ENCODE data around the gene MAP2K4.
A peak's percentile ranks its signal among the peaks of the same experiment; 100 is the strongest.
"Not testable (repeated sequence)": the region's sequence is repeated elsewhere in the genome, so short reads cannot be mapped to it uniquely, and the experiment has no call there.

Gene MAP2K4

DNA sequence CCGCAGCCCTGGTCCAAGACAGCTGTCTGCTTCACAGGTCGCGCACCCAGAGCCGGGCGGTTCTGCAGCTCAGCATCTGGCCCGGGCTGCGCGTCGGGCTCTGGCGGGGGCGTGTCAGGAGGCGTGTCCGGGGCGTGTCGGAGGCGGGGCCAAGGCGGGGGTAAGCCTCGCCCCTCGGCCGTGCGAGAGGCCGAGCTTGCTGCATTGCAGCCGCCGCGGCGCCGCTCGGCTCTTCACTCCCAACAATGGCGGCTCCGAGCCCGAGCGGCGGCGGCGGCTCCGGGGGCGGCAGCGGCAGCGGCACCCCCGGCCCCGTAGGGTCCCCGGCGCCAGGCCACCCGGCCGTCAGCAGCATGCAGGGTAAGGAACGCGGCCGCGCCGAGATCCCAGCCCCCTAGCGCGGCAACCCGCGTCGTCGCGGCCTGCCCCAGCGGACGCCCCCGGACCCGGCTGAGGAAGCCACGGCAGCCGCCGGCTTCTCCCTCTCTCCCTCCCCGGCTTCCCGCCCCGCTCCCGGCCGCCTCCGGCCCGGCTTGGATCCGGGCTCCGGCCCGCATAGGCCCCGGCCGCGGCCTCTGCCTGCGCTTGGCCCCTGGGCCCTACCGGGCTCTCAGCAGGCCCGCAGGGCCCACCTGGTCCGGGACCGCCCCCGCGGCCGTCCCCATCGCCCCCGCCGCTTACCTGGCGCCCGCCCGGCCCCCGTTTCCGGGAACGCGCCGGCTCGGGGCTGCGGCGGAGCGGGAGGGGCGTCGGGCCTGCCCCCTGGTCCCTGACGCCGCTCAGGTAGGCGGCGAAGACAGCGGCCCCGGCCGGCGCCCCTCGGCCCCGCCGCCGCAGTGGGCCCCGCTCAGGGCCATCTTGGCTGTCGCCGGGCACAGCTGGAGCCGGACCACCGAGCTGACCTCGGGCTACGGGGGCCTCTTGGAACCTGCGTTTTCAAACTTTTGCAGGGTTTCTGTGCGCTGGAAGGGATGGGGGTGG, at the start of gene MAP2K4:
MAP2K4 (plus strand) TSS at position 236 of the 981 bp plus-strand sequence; CDS start at position 246, 10 bp downstream.
- DNase-seq (ENCODE audit: low spot score): peak; percentile 88

GRCh38 chr17:11972741-11973140, 47.9 kb upstream of the MAP2K4 start:
- not testable (repeated sequence) for DNase-seq (ENCODE audit: low spot score)

GRCh38 chr17:11979795-11980194, 40.9 kb upstream of the MAP2K4 start:
- DNase-seq (ENCODE audit: low spot score): no peak

GRCh38 chr17:11980813-11981212, 39.9 kb upstream of the MAP2K4 start:
- DNase-seq (ENCODE audit: low spot score): no peak

DNA sequence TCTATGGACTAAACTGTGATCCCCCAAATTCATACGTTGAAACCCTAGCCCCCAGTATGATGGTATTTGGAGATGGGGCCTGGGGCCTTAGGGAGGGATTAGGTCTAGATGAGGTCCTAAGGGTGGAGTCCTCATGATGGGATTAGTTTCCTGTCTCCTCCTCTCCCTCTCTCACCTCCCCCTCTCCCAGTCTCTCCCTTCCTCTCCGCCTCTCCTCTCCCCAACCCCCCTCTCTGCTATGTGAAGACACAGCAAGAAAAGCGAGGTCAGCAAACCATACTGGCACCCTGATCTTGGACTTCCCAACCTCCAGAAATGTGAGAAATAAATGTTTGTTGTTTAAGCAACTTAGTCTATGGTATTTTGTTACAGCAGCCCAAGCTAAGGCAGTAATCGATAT, 38.8 kb upstream of the MAP2K4 start:
- no peak for DNase-seq (ENCODE audit: low spot score)

DNA sequence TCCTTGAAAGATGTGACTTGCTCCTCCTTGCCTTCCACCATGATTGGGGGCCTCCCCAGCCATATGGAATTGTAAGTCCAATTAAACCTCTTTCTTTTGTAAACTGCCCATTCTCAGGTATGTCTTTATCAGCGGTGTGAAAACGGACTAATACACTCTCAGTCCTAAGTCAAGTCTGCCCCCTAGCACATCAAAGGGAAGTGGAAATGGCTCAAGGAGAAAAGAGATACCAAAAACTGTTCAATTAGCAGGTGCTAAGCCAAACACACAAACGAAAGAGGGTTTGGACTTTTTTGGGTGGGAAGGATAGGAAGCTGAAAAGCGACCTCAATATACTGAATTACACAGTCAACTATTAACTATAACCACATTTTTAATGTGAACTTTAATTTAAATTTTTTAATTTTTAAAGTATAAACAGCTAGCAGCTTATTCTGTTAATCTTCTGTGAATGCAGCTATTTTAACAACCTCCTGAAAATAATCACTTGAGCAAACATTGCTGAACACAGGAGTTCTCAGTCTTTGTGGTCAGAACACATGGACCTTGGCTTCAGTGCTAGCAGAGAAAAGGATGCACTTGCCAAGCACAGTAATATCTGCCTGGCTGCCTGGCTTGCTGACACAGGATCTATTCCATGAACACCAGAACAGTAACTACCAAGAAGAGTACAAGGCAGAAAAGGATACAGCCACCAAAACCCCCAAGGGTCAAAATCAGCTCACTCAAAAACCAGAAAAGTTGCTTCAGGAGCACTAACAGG, 34.3 kb upstream of the MAP2K4 start:
- no peak for DNase-seq (ENCODE audit: low spot score)

- DNase-seq (ENCODE audit: low spot score): peak; percentile 48
Observed at GRCh38 chr17:11986942-11987329, 33.7 kb upstream of the MAP2K4 start.

GRCh38 chr17:11990363-11990983, 30.2 kb upstream of the MAP2K4 start:
- DNase-seq (ENCODE audit: low spot score): no peak

DNA sequence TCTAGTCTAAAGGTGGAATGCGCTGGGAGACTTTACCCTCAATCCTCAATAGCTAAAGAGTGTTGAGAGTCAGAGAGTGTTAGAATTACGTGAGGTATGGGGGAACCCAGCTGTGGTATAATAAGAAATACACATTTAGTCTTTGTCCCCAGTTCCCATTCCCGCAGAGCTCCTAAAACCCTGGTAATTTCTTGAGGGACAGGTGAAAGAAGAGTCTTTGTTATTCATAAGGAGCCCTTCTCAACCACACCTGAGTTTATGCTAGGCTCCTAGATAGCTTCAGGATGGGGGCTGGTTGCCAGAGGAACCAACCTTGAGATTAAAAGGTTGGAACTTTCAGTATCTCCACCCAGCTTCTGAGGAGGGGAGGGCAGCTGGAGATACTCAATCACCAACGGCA, 29.2 kb upstream of the MAP2K4 start:
- no peak for DNase-seq (ENCODE audit: low spot score)

DNA sequence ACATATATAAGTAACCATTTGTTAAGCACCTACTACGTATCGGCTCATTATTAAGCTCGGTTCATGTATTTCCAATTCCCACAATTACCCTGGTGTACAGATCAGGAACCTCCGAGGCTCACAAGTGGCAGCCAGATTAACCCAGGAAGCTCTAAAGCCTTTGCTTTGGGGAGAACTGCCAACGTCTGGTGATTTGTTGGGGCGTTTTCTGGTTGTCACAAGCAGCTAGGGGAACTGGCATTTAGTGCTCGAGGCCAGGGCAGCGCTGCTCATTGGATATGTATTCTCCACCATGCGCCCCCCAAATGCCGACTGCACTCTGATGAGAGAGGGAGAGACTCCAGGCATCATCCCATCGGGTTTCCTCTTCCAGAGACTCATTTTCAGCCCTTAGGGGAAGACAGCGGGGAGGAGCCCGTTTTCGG, 23.9 kb upstream of the MAP2K4 start:
- DNase-seq (ENCODE audit: low spot score): peak; percentile 55

GRCh38 chr17:11997147-11997971, 23.3 kb upstream of the MAP2K4 start, which contains the start of gene ZNF18:
Gene ZNF18, minus strand, starts transcription at chr17:11997475. Its CDS starts 4,646 bp downstream, at chr17:11992829.
- peak; percentile 94 for DNase-seq (ENCODE audit: low spot score)

DNA sequence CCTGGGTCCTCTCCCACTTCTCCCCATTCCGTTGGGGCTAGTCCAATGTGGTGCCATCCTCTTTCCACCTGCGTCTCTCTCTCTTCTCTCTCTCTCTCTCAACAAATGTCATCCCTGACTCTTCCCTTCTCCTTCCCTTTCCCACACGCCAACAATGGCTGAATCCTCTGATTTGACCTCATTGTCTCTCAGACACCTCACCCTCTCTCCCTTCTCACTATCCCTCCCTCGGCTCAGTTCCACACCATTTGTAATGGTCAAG, 22.8 kb upstream of the MAP2K4 start:
- no peak for DNase-seq (ENCODE audit: low spot score)

DNA sequence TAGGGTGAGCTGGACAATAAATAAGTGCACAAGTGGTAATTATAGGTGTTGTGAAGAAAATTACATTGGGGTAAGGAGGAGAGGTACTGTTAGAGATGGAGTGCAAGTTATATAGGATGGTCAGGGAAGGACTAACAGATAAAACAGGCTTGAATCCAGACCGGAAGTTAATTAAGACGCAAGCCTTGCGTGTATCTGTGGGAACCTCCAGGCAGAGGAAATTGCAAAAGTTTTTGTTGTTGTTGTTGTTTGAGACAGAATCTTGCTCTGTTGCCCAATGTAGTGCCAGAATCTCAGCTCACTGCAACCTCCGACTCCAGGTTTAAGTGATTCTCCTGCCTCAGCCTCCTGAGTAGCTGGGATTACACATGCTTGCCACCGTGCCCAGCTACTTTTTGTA, 21.0 kb upstream of the MAP2K4 start:
- DNase-seq (ENCODE audit: low spot score): no peak

GRCh38 chr17:12007466-12007865, 13.2 kb upstream of the MAP2K4 start:
- DNase-seq (ENCODE audit: low spot score): no peak

DNA sequence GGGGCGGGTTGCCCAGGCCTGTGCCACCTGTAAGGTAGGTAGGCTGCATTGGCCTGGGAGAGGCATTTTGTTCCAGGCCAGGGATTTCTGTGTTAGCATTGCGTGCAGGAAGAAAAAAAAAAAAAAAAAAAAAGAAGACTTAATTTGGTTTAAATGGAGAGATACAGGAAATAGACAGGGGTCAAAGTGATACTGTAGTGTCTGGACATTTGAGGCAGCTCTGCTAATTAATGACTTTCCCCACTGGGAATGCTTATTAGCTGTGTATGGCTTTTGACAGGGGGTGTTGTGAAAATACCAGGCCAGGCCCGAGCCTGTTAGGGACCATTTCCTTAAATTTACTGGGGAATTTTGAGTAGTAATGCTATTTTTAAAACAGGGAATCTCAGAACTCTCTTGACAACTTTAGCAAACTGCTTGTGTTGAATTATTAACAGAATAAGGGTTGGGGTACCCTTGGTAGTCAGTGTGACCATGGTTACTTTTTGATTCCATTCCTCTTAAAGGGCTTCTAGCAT, 1.0 kb downstream of the MAP2K4 start:
- no peak for DNase-seq (ENCODE audit: low spot score)

DNA sequence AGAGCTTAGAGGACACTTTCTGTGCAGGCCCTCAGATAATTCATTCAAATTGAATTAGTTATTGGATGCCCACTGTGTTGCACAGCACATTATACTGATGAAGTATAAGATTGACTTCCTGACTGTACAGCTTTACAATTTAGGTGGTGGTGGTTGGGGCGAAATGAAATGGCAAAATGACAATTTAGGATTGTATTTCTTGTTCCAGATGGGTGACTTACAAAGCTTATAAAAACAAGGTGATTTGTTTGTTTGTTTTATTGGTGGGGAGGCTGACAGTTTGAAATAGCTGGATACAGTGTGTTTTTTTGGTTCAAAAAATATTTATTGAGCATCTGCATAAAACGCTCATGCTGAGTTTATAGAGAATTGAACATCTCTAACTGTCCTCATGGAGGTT, 1.6 kb downstream of the MAP2K4 start:
- DNase-seq (ENCODE audit: low spot score): no peak

GRCh38 chr17:12024327-12024726, 3.6 kb downstream of the MAP2K4 start:
- DNase-seq (ENCODE audit: low spot score): no peak

DNA sequence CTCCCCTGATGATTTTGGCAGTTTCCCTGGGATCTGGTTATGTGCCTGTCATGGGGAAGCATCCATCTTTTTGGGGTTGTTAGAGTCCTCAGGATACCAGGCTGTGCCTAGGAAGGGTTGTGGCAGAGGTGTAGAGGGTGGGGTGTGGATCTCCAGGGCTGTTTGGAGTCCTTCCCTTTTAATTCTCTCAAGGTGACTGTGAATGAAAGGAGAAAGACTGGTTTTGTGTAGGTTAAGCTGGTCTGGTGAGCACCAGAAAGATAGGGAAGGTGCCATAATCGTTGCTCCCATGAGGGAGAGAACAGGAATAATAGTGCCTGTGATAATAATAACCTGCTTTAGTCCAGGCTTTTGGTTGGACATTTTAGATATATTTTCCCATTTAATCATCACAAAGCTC, 7.0 kb downstream of the MAP2K4 start:
- DNase-seq (ENCODE audit: low spot score): no peak

- no peak for DNase-seq (ENCODE audit: low spot score)
Observed at GRCh38 chr17:12028611-12029010, 7.9 kb downstream of the MAP2K4 start.

DNA sequence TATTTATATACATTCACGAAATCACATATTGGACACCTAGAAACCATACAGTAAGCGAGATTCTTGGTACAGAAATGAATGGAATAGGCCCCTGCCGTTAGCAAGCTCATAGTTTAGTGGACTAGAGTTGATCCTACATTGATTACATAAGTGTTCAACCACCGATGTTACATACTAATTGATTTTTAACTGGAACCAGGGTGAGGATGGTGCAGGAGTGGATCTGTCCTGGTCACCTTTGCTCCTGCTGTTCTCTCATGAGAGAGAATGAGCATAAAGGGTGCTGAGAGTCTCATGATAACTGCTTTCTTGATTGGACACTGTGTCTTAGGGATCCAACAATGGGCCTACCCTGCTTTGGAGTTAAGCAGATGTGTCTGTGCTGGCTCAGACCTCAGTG, 13.9 kb downstream of the MAP2K4 start:
- no peak for DNase-seq (ENCODE audit: low spot score)

DNA sequence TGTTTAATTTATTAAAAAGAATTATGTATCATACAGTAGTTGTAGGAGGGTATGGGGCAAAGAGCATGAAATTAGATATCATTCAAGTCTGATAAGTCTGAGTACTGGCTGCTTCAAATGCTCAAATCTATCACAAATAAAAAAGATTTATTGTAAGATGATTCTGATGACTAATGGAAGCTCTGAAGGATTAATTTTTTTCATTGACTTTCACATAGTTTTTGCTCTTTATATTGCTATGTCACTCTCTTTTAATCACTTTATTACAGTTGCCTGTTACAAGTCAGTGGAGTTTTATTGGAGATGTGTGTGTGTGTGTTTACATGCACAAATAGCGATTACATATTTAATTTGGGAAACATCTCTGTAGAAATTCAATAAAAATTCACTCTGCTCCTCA, 15.0 kb downstream of the MAP2K4 start:
- DNase-seq (ENCODE audit: low spot score): no peak

DNA sequence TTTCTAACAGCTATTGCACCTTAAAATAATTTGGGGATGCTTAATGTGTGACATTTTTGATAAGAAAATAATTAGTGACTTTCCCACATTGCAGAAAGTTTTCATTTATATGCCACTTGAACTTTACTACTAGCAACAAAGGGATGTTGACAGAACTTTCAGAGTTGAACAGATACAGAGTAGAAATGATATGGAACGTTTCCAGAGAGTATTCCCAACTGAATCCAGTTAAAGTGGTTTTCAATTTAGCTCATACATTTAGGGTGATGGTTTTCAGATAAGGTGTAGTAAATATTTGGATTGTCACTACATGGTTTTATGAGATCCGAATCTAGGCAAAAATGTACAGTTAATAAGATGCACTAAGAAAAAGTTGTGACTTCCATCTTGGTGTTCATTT, 17.3 kb downstream of the MAP2K4 start:
- no peak for DNase-seq (ENCODE audit: low spot score)

Data from hematopoietic multipotent progenitor cell treated with erythropoietin and hydrocortisone succinate and interleukin-3 and kit ligand, for 17 days (in vitro differentiated cells).